Hepatocyte (in vitro differentiated cells): Measurements from ENCODE around the gene COQ9.

Source experiments
- CTCF ChIP-seq: fragments of 200-600 bp; sonication (generic); IDR thresholded peaks from 2 replicates; pipeline ENCODE4 v1.5.1; 2016; ENCODE audit warnings: antibody characterized with exemption, mild to moderate bottlenecking; ENCODE audit not compliant: poor library complexity
- EZH2 ChIP-seq: fragments of 200-600 bp; sonication (generic); IDR thresholded peaks from 2 replicates; pipeline ENCODE4 v1.6.1; 2016; ENCODE audit warnings: antibody characterized with exemption, mild to moderate bottlenecking, borderline replicate concordance
- EZH2phosphoT487 ChIP-seq: fragments of 200-600 bp; sonication (generic); IDR thresholded peaks from one replicate; pipeline ENCODE4 v1.6.1; 2018; ENCODE audit warnings: antibody characterized with exemption, mild to moderate bottlenecking, low read depth, moderate library complexity; ENCODE audit not compliant: unreplicated experiment, severe bottlenecking

- TF ChIP-seq CTCF (no peak), EZH2 (no peak), EZH2phosphoT487 (no peak)
Observed at GRCh38 chr16:57426356-57426755, 20.9 kb upstream of the COQ9 start.
